Gastroesophageal sphincter (tissue), 4 donors: ENCODE data around the gene DOCK9. TPM values are rescaled to one million over a fixed set of nuclear protein-coding genes. Genes with fewer than 3 reads are reported as not detected.
A peak's percentile ranks its signal among the peaks of the same experiment; 100 is the strongest.

Experiments used
- ATAC-seq: fragments of 150-250 bp; one replicate; pipeline ENCODE4 v1.9.1; 2016; ENCODE audit warnings: mild to moderate bottlenecking, moderate library complexity
- H3K27ac ChIP-seq, 4 donors: fragments of 200-600 bp; sonication (generic) in 3 of 4; 1 replicate in 3 of 4; 2 replicates in 1 of 4; pipeline ENCODE4 v1.5.1; 2016 to 2019
- H3K27me3 ChIP-seq: fragments of 200-600 bp; sonication (generic); one replicate; pipeline ENCODE4 v1.5.1; 2019
- H3K36me3 ChIP-seq, 2 donors: fragments of 200-600 bp; sonication (generic); one replicate each; pipeline ENCODE4 v1.5.1; 2019; ENCODE audit warnings: control low read depth in 1 of 2
- H3K4me1 ChIP-seq, 3 donors: fragments of 200-600 bp; sonication (generic); 1 replicate in 2 of 3; 2 replicates in 1 of 3; pipeline ENCODE4 v1.5.1; 2016 to 2019; ENCODE audit warnings: control low read depth in 2 of 3
- H3K4me3 ChIP-seq, 2 donors: fragments of 200-600 bp; sonication (generic); one replicate each; pipeline ENCODE4 v1.5.1; 2019; ENCODE audit warnings: mild to moderate bottlenecking in 1 of 2, moderate library complexity in 1 of 2
- H3K9me3 ChIP-seq, 3 donors: fragments of 200-600 bp; sonication (generic); one replicate each; pipeline ENCODE4 v1.5.1; 2017 to 2019; ENCODE audit warnings: control low read depth in 2 of 3
- EP300 ChIP-seq: sonication (generic); formaldehyde crosslinking; IDR thresholded peaks from one replicate; pipeline ENCODE4 v1.6.1; 2017; ENCODE audit warnings: antibody characterized with exemption, mild to moderate bottlenecking
- POLR2A ChIP-seq, 2 donors: fragments of 450-650 bp; IDR thresholded peaks; one replicate each; pipeline ENCODE4 v1.6.1; 2017; ENCODE audit warnings: antibody characterized with exemption in 2 of 2, mild to moderate bottlenecking in 2 of 2, moderate library complexity in 1 of 2
- POLR2AphosphoS5 ChIP-seq: sonication (generic); formaldehyde crosslinking; IDR thresholded peaks from one replicate; pipeline ENCODE4 v1.6.1; 2017; ENCODE audit warnings: antibody characterized with exemption
- WGBS, 2 donors: methylation state at CpG; one replicate each; pipeline ENCODE4 v1.1.5; 2018; ENCODE audit warnings: low coverage in 1 of 2; 5-methylcytosine and 5-hydroxymethylcytosine counted together
- total RNA-seq, 4 donors: library from RNA; depleted of rRNA; stranded (reverse); fragments of >200 nt; gene quantifications; one replicate each; pipeline ENCODE4 v1.1.0, GENCODE V29; 2016
- TF ChIP-seq, protein P1 (sequence below), 4 experiments: fragments of 200-600 bp in 2 of 4; fragments of 450-650 bp in 2 of 4; sonication (generic) in 1 of 4; IDR thresholded peaks; one replicate each; pipeline ENCODE4 v1.5.1; 2017 to 2019; ENCODE audit warnings: antibody characterized with exemption in 4 of 4, mild to moderate bottlenecking in 2 of 4, moderate library complexity in 2 of 4

The DOCK9 gene
- total RNA-seq, 4 donors from 2014 or later, result 84.1 to 203 (median 150) TPM

GRCh38 chr13:98881390-98881789 lies 96.5 kb downstream of the DOCK9 start:
- Histone ChIP-seq H3K36me3 (peaks cover 2 to 97% of the 10 kb centered on the region in 2 donors), H3K27ac (no peak overlapping the region), H3K9me3 (no peaks in the 10 kb centered on the region), H3K4me3 (no peak overlapping the region), H3K27me3 (no peaks in the 10 kb centered on the region), H3K4me1 (peaks cover 2 to 21% (median 7%) of the 10 kb centered on the region in 3 donors)
- no peak for ATAC-seq
- TF ChIP-seq POLR2AphosphoS5 (no peak), POLR2A (IDR thresholded peaks at IDR 0.05) (no peak), EP300 (no peak)
- TF ChIP-seq, protein P1, sequence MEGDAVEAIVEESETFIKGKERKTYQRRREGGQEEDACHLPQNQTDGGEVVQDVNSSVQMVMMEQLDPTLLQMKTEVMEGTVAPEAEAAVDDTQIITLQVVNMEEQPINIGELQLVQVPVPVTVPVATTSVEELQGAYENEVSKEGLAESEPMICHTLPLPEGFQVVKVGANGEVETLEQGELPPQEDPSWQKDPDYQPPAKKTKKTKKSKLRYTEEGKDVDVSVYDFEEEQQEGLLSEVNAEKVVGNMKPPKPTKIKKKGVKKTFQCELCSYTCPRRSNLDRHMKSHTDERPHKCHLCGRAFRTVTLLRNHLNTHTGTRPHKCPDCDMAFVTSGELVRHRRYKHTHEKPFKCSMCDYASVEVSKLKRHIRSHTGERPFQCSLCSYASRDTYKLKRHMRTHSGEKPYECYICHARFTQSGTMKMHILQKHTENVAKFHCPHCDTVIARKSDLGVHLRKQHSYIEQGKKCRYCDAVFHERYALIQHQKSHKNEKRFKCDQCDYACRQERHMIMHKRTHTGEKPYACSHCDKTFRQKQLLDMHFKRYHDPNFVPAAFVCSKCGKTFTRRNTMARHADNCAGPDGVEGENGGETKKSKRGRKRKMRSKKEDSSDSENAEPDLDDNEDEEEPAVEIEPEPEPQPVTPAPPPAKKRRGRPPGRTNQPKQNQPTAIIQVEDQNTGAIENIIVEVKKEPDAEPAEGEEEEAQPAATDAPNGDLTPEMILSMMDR (IDR thresholded peaks at IDR 0.05), result no peak
- WGBS, 2 donors, result 53 to 83% methylated on average over 2 of the region's 2 CpGs

GRCh38 chr13:98880677-98881076 lies 97.2 kb downstream of the DOCK9 start:
- Histone ChIP-seq H3K4me1 (peaks cover 2 to 21% (median 7%) of the 10 kb centered on the region in 3 donors), H3K36me3 (peaks cover 2 to 97% of the 10 kb centered on the region in 2 donors), H3K9me3 (no peaks in the 10 kb centered on the region), H3K4me3 (no peak overlapping the region), H3K27ac (no peak overlapping the region), H3K27me3 (no peaks in the 10 kb centered on the region)
- TF ChIP-seq, protein P1 (IDR thresholded peaks at IDR 0.05), result no peak
- no peak for TF ChIP-seq EP300
- no peak for TF ChIP-seq POLR2AphosphoS5
- ATAC-seq, result no peak
- 100% methylated on average over 2 of the region's 2 CpGs for WGBS, 2 donors

- Histone ChIP-seq H3K27me3 (no peaks in the 10 kb centered on the region), H3K4me1 (peaks cover 2 to 21% (median 7%) of the 10 kb centered on the region in 3 donors), H3K27ac (no peak overlapping the region), H3K9me3 (no peaks in the 10 kb centered on the region), H3K36me3 (peaks cover 2 to 94% of the 10 kb centered on the region in 2 donors), H3K4me3 (no peak overlapping the region)
- TF ChIP-seq EP300 (no peak), POLR2A (IDR thresholded peaks at IDR 0.05) (no peak), POLR2AphosphoS5 (no peak)
- TF ChIP-seq, protein P1 (IDR thresholded peaks at IDR 0.05), result no peak
- WGBS, 2 donors, result 86 to 88% methylated on average over 5 to 6 of the region's 6 CpGs
- no peak for ATAC-seq
Observed at GRCh38 chr13:98879957-98880356, 97.9 kb downstream of the DOCK9 start.

GRCh38 chr13:98879127-98879520 lies 98.7 kb downstream of the DOCK9 start:
- Histone ChIP-seq H3K27ac (peak overlapping the region in 3 of 4 donors; percentile 18 to 66 (median 18)), H3K4me1 (peaks cover 2 to 21% (median 7%) of the 10 kb centered on the region in 3 donors), H3K4me3 (no peak overlapping the region), H3K9me3 (no peaks in the 10 kb centered on the region), H3K36me3 (peaks cover 2 to 88% of the 10 kb centered on the region in 2 donors), H3K27me3 (no peaks in the 10 kb centered on the region)
- 70 to 71% methylated on average over 1 to 2 of the region's 4 CpGs for WGBS, 2 donors
- no peak for ATAC-seq
- TF ChIP-seq EP300 (no peak), POLR2AphosphoS5 (no peak)
- TF ChIP-seq, protein P1 (IDR thresholded peaks at IDR 0.05), result peak in 1 of 4 experiments; percentile 14

DNA sequence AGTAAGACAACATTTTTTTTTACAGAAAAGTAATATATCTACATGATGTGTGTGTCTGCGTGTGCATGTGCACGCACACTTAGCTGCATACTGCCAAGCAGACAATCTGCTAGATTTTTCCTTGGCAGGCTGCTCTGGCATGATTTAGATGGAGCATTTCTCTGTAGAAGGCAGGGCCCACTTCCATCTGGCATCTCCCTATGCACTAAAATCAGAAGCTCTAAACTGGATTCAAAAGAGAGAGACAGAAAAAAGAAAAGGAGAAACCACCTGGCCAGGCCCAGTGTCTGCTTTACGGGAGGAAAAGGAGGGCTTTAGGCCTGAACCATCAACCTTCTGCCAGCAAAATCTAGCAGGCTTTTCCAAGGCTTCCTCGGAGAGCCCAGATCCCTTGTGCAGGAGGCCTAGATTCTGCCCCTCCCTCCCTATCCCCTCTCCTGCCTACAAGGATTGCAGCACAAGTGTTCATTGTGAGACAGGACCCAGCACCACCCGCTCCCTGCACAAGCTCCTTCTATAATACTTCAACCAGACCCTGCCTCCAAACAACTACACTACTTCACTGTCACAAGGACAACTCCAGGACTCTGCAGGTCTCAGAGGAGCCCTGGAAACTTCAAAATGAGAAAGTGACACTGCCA lies 99.3 kb downstream of the DOCK9 start:
- Histone ChIP-seq H3K27me3 (no peaks in the 10 kb centered on the region), H3K4me1 (peaks cover 2 to 21% (median 7%) of the 10 kb centered on the region in 3 donors), H3K9me3 (peaks cover 0 to under 1% (median 0%) of the 10 kb centered on the region in 3 donors), H3K27ac (peak overlapping the region in 3 of 4 donors; percentile 18 to 66 (median 18)), H3K36me3 (peaks cover 2 to 88% of the 10 kb centered on the region in 2 donors), H3K4me3 (no peak overlapping the region)
- ATAC-seq, result no peak
- WGBS, 2 donors, result 45 to 48% methylated on average over 2 to 5 of the region's 5 CpGs
- TF ChIP-seq POLR2AphosphoS5, result no peak
